C4-2B (cell line): ENCODE measurements around the gene CLTCL1.

ENCODE experiments used
- H3K27ac ChIP-seq: fragments of 450-650 bp; 2 replicates; pipeline ENCODE4 v1.5.1; 2017
- CTCF ChIP-seq: fragments of 450-650 bp; conservative IDR thresholded peaks from 2 replicates; pipeline ENCODE4 v1.5.1; 2017; ENCODE audit warnings: mild to moderate bottlenecking
- ZFX ChIP-seq: fragments of 450-650 bp; IDR thresholded peaks from 2 replicates; pipeline ENCODE4 v1.6.1; 2017

CLTCL1 gene

GRCh38 chr22:19174106-19175025 is 117.2 kb downstream of the CLTCL1 start:
- TF ChIP-seq CTCF (no peak), ZFX (no peak)
- 0 out of 2 replicates have a peak overlapping the region, but pooled peaks have one; percentile 1 for H3K27ac ChIP-seq

- TF ChIP-seq CTCF (no peak), ZFX (no peak)
- H3K27ac ChIP-seq, result peak overlapping the region; percentile 98; the same call in 1 of the 2 replicates
These were observed 118.2 kb downstream of the CLTCL1 start for GRCh38 chr22:19173047-19174035.

- peak overlapping the region; percentile 98 for H3K27ac ChIP-seq
- TF ChIP-seq CTCF (no peak), ZFX (no peak)
These were observed 119.1 kb downstream of the CLTCL1 start for GRCh38 chr22:19172213-19173046.

GRCh38 chr22:19169947-19170318 is 121.6 kb downstream of the CLTCL1 start:
- no peak overlapping the region for H3K27ac ChIP-seq
- TF ChIP-seq CTCF, result no peak
- no peak for TF ChIP-seq ZFX

- no peak overlapping the region for H3K27ac ChIP-seq
- TF ChIP-seq CTCF (no peak), ZFX (no peak)
These were observed 122.2 kb downstream of the CLTCL1 start for GRCh38 chr22:19169002-19169946.
